Stimulated activated CD8-positive, alpha-beta memory T cell treated with anti-CD3 and anti-CD28 coated beads, Interleukin-15, amount 100 ng/mL, for 4 hours (primary cell): ENCODE results near the gene CADM3.
A peak's percentile ranks its signal among the peaks of the same experiment; 100 is the strongest.

Experiments
- DNase-seq, 2 donors: peaks; one replicate each; pipeline ENCODE4 v3.0.0-alpha.2; 2020; ENCODE audit warnings: low read depth in 2 of 2

The CADM3 gene

GRCh38 chr1:159173320-159173719 is 1.9 kb downstream of the CADM3 start:
- DNase-seq = no peak

- DNase-seq = no peak
Observed at GRCh38 chr1:159175571-159175970, 4.2 kb downstream of the CADM3 start.

- DNase-seq = no peak
Observed at GRCh38 chr1:159177272-159177907, 6.0 kb downstream of the CADM3 start.

GRCh38 chr1:159179906-159180305 is 8.5 kb downstream of the CADM3 start:
- DNase-seq = no peak

GRCh38 chr1:159180516-159180915 is 9.1 kb downstream of the CADM3 start:
- DNase-seq = no peak

- no peak for DNase-seq
Observed at GRCh38 chr1:159181328-159182024, 10.1 kb downstream of the CADM3 start.

GRCh38 chr1:159184201-159184600 is 12.8 kb downstream of the CADM3 start:
- no peak for DNase-seq

- DNase-seq = no peak
Observed at GRCh38 chr1:159185121-159185520, 13.7 kb downstream of the CADM3 start.

- DNase-seq = no peak
Observed at GRCh38 chr1:159187033-159187432, 15.6 kb downstream of the CADM3 start.

- no peak for DNase-seq
Observed at GRCh38 chr1:159187647-159188374, 16.4 kb downstream of the CADM3 start.

GRCh38 chr1:159188375-159188788 is 17.0 kb downstream of the CADM3 start:
- DNase-seq = no peak

GRCh38 chr1:159190441-159190840 is 19.0 kb downstream of the CADM3 start:
- DNase-seq = no peak

- no peak for DNase-seq
Observed at GRCh38 chr1:159196543-159196942, 25.1 kb downstream of the CADM3 start.

GRCh38 chr1:159197561-159198557 is 26.4 kb downstream of the CADM3 start:
- peak in 1 of 2 donors; percentile 14 for DNase-seq

GRCh38 chr1:159199901-159200300 is 28.5 kb downstream of the CADM3 start:
- DNase-seq = no peak

GRCh38 chr1:159200769-159201168 is 29.4 kb downstream of the CADM3 start:
- no peak for DNase-seq

- no peak for DNase-seq
Observed at GRCh38 chr1:159201642-159202041, 30.2 kb downstream of the CADM3 start.

- no peak for DNase-seq
Observed at GRCh38 chr1:159203610-159204009, 32.2 kb downstream of the CADM3 start.

- no peak for DNase-seq
Observed at GRCh38 chr1:159204161-159205141, 33.0 kb downstream of the CADM3 start, which contains the start of gene ACKR1. Gene ACKR1, plus strand, starts transcription at chr1:159204875. Its CDS starts 85 bp downstream, at chr1:159204960.

- no peak for DNase-seq
Observed at GRCh38 chr1:159205225-159205624, 33.8 kb downstream of the CADM3 start.
